HG03432 (cell line): ENCODE results near the gene DDN.
A peak's percentile ranks its signal among the peaks of the same experiment; 100 is the strongest.

ENCODE experiments used
- ATAC-seq: cut with Tn5 transposase; IDR thresholded peaks from one replicate; pipeline ENCODE4 v1.9.1; 2021; ENCODE audit warnings: mild to moderate bottlenecking, moderate library complexity; ENCODE audit not compliant: unreplicated experiment

The DDN gene

GRCh38 chr12:49014547-49014946 is 15.4 kb upstream of the DDN start:
- no peak for ATAC-seq

- no peak for ATAC-seq
These were observed 14.3 kb upstream of the DDN start for GRCh38 chr12:49013428-49013827.

GRCh38 chr12:49012739-49013138 is 13.6 kb upstream of the DDN start:
- no peak for ATAC-seq

DNA sequence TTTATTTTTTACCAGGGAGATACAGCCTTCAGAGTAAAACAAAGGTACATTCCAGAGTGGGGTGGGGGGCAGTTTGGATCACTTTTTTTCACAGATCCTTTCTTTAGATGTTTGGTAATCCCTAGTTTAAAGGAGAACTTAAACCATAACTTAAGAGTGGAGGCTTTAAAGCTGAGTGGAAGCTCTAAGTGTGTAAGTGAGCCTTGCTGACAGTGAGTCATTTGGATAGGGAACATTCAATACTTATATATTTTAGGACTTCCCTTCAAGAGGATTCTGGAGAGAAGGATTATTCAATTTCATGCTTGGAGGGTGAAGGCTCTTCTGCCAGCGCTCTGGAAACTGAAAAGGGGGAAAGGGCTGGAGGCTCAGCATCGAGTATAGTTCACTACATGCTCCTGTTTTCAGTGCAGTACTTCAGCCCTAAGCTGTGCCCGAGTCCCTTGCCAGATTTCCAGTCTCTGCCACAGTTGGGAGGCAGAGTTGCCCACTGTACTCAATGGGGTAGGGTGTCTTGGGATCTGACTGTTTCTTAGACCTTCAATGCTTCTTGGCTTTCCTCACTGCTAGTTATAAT is 11.0 kb upstream of the DDN start:
- ATAC-seq: no peak

DNA sequence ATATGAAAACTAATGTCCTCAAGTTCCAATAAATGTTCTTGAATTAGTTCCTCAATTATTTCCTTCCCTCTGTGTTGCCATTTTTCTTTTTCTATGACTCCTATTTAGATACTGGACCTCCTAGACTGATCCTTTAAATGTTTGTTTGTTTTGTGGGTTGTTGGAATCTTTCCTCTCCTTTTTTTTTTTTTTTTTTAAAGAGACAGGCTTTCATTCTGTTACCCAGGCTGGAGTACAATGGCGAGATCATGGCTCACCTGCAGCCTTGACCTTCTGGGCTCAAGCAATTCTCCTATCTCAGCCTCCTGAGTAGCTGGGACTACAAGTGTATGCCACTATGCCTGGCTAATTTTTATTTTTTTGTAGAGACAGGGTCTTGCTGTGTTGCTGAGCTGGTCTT is 9.8 kb upstream of the DDN start:
- ATAC-seq: no peak

GRCh38 chr12:49000346-49000745 is 1.2 kb upstream of the DDN start:
- no peak for ATAC-seq

- ATAC-seq: no peak
These were observed 450 bp downstream of the DDN start for GRCh38 chr12:48998497-48999353.

DNA sequence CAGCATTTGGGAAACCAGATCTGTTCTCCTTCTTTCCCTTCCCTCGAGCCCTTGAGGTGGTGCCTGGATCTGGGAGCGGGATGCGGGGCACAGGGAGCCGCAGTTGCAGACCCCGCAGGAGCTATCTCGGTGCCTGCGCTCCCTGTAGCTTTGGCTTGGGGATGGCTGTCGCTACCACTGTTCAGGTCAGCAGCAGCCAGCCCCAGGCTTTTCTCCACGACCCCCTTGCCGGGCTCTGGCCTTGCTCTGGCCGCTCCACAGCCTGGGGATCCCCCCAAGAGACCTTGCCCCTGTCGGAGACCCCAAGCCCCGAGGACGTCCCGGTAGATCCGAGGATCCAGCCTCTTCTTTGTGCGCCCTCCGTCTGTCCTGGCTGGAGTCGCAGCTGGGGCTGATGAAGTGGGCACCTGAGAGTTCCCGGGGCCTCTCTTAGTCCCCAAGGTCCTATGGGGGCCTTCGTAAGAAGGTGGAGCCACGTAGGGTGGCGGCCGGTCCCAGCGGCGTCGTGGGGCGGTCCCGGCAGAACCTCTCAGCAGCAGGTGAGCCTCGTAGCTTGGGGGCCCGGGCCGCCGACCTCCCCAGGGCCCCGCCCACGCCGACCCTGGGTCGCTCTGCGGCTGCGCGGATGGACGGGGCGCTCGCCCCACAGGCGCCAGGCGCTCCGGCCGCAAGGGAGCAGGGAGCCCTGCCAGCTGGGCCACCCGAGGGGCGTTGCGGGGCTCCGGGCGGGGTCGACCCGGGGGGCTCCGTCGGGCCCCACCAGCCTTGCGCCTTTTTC is 1.3 kb downstream of the DDN start:
- peak; percentile 52 for ATAC-seq

DNA sequence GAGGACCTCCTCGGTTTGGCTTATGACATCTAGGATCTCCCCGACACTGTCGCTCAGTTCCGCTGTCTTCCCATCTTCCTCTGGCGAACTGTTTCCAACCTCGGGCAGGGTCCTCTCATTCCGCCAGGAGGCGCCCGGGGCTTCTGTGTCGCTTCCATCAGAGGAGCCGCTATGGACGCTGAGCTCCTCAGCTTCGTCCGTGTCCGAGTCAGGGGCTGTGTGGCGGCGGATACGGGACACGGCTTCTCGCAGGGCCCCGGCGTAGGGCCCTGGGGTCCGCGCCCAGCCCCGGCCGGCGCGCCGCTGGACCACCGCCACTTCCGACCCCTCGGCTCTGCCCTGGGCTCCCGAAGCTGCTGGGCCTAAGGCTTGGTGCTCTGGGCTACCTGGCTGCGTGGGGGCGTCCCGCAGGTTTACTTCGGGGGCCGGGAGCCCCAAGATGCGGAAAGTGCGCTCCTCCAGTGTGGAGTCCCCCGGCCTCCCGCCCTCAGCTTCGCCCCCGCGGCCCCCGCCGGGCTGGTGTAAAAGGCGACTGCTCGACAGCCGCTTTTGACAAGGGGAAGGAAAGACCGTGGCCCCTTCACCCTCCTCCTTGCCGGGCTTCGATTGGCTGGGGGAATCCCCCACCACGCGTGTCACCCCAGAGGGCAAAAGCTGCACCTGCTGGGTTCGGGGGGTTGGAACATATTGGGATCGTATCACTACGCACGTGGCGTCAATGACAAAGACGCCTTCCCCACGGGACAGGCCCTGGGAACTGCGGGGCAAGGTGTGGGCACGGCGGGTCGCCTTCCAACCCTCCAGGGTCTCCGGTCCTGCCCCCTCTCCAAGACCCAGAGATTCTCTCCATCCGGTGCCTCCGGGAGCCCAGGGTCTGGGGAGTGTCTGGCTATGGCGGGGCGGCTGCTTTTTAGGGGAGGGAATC is 2.1 kb downstream of the DDN start:
- no peak for ATAC-seq

DNA sequence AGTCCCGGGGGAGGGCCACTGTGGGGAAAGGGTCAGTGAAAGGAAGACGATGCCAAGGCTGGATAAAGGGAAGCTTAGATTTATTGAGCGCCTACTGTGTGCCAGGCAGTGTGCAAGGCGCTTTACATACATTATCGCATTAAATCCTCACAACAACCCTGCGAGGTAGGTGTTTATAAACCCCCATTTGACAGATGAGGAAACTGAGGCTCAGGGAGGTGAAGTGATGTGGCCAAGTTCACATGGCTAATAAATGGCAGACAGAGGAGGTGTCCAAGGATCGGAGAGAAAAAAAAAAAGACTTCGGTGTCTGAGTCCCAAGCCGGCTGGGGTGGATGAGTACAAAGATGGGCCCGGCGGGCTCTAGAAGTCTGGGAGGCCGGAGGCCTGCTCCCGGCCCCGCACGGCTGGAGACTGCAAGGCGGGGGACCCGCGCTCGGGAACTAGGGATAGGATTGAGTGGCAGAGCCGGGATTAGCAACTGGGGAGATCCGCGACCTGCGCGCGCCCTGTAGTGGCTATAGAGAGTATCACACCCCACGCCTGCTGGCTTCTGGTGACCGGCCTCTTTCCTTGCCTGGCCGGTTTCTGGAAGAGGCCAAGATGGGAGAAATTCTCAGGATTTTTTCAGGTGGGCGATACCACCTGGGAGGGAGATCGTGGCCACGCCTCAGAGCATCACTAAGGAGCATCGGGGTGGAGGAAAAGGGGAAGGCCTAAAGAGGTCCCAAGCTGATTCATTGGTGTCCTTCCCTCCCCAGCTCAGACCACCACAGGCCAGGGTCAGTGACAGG is 3.9 kb downstream of the DDN start:
- ATAC-seq: no peak

GRCh38 chr12:48994224-48995085 is 4.7 kb downstream of the DDN start:
- no peak for ATAC-seq

GRCh38 chr12:48993787-48994186 is 5.4 kb downstream of the DDN start:
- no peak for ATAC-seq

DNA sequence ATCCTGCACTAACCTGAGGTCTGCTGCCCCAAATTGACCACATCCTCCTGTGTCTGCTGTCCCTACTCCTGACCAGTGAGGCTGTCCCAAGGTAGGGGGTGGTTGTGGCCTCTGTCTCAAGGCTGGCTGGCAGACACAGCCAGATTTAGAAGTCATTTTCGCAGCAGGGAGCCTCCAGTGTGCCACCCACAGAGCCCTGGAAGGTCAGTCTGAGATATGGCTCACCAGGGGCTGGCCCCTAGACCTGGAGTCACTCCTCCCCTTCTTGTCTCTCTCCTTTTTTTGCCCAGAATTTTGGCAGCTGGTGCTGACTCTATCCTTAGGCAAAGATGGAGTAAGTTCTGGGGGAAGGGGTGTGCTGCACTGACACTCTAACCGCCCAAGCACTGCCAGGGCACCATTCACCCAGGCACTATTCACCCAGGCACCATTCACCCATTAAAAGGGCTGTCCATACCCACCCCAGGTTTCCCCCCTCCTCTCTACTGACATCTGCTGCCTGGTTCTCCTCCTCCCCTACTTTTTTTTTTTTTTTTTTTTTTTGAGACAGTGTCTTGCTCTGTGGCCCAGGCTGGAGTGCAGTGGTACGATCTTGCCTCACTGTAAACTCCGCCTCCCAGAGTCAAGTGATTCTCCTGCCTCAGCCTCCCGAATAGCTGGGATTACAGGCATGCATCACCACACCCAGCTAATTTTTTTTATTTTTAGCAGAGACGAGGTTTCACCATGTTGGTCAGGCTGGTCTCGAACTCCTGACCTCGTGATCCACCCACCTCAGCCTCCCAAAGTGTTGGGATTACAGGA is 7.7 kb downstream of the DDN start:
- ATAC-seq: no peak

DNA sequence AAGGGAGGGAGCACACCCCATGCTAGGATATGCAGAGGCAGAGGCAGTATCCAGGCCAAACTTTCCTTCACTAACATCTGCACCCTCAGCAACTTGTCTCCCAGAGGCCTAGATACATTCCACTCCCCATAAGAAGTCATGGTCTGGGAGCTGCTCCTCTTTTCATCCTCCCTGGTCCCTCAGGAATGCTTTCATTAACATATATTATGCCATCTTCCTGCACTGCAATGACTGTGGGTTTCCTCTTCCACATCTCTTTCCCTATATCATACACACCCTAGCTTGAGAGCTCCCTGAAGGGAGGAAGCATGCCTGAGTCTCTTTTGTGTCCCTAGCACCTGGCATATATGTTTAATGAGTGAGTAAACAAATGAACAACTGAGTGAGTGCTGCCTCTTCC is 8.6 kb downstream of the DDN start:
- no peak for ATAC-seq

GRCh38 chr12:48988030-48988649 is 11.0 kb downstream of the DDN start:
- no peak for ATAC-seq

DNA sequence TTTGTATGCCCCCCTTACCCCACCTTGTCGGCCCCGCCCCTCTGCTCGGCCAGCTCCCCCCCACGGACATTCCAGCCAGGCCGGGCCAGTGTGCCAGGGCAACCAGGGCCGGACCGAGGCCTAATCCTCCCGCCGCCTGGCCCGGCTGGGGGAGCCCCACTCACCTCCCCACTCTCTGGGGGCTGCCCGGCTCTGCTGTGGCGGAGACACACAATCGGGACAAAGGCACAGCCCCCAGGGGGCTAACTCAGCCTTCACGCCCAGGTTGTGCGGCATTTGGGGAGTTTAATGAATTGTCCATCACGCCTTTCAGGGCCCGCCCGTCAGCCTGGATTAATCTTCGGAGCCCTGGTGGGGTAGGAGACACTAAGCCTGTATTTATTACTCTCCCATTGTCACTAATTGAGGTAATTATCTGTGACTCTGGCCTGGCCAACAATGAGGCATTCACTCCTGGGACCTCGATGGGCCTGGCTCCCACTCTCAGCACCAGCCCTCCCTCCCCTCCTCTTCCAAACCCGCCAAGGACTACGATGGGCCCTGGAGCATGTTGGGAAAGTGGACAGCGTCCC is 12.4 kb downstream of the DDN start:
- ATAC-seq: no peak

- no peak for ATAC-seq
These were observed 13.3 kb downstream of the DDN start for GRCh38 chr12:48985901-48986300.
